Kasumi-1 (cell line): ENCODE measurements around the gene FAM222A.

Experiments
- DNase-seq, 2 experiments: peaks; one replicate each; lab custom pipeline; 2025; lab: John Stamatoyannopoulos, UW

FAM222A gene

GRCh38 chr12:109724321-109724892 is 10.8 kb downstream of the FAM222A start:
- no peak for DNase-seq

GRCh38 chr12:109725321-109726105 is 11.9 kb downstream of the FAM222A start:
- no peak for DNase-seq

GRCh38 chr12:109726106-109726497 is 12.5 kb downstream of the FAM222A start:
- DNase-seq, result no peak

DNA sequence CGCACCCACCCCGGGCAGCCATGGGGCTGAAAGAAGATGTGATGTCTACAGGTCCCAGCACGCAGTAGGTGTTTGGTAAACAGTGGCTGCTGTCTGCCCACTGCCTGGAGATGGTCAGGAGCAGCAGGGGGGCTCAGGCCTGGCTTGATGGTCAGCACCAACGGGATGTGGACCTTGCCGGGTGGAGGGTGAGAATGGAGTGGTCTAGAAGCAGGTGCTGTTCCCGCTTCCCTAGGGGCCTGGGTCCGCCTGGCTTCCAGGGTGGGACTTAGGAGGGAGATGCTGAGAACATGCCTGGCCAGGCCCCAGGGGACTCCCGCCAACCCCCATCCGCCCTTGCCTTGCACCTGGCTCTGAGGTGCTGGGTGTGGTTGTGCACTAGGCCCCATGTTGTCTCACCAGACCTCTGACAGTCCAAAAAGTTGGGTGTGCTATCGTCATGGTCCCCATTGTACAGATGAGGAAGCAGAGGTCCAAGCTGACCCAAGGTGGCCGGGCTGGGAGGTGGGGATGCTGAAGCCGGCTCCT is 12.9 kb downstream of the FAM222A start:
- no peak for DNase-seq

DNA sequence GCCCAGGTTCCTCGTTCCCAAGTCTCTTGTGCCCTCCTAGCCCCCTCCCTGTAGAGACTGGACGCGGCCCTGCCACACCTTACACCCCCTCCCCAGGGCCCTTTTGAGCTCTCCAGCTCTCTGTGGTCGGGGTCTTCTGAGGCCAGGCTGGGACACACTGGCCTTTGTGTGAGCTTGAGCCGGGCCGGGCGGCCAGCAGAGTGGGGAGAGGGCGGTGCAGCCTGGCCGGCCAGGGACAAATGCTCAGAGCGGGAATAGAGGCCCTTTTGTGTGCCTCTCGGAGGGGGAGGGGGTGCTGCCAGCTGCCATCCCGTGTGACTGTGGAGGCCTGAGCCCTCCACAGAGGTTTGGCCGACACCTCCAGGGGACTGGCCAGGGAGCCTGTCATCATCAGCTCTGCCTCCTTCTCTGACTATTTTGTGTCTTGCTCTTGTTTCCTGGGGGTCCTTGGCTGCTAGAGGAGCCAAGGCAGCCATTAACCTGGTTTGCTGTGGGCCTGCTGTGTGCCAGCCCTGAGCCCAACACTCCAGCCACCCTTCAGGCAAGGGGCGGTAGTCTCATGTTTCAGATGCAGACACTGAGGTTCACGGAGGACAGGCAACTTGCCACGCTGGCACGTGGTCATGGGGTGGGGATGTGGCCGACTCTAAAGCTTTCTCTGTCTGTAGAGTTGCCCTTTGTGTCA is 13.6 kb downstream of the FAM222A start:
- DNase-seq, result no peak

- DNase-seq, result no peak
Observed at GRCh38 chr12:109727746-109728726, 14.4 kb downstream of the FAM222A start.

- no peak for DNase-seq
Observed at GRCh38 chr12:109728921-109729320, 15.3 kb downstream of the FAM222A start.

GRCh38 chr12:109729371-109729781 is 15.8 kb downstream of the FAM222A start:
- no peak for DNase-seq

DNA sequence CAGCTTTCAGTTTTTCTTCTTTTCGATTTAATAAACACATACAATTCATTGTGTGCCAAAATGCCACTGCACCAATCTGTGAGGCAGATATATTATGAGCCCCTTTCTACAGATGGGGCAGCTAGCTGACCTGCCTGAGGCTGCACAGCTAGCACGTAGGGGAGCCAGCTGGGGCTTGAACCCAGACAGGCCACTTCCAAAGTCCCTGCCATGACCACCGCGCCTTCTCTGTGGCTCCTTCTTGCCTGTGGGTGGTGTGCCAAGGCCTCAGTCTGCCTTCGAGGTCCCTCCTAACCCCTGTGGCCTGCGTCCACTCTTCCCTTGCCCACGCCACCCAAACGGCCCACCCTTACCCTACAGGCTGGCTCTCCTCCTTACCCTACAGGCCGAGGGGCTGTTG is 16.2 kb downstream of the FAM222A start:
- DNase-seq, result no peak

DNA sequence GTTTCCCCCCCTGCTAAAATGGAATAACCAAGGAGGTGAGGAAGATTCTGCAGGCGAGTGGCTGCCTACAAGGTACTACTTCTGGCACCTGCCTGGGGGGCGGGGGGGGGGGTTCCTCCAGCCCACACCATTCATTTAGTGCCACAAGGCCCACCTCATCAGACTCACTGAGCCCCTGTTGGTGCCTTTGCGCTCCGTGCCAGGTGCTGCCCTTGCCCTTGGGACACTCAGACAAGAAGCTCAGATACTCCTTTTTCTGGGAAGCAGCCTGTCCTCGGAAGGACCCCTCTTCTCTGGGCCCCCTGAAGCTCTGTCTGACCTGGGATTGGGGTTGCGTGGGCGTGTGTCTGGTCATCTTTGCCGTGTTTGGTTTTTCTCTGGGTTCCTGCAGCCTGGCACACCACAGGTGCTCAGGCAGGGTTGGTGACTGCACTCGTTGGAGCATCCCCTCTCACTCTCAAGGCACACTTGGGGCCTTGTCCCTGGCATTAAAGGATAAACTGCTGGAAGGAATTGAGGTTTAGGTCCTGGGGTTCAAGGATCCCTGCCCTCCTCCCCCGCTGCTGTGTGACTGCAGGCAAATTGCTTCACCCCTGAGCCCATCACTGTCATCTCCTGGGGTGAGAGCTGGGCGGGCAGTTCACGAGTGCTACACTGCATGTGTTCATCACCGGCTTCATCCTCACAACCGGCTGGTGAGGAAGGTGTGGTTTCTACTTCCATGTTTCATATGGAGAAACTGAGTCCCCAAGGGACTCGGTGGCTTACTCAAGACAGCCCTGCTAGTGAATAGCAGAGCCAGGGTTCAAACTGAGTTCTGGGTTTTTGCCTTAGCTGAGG is 16.9 kb downstream of the FAM222A start:
- no peak for DNase-seq

DNA sequence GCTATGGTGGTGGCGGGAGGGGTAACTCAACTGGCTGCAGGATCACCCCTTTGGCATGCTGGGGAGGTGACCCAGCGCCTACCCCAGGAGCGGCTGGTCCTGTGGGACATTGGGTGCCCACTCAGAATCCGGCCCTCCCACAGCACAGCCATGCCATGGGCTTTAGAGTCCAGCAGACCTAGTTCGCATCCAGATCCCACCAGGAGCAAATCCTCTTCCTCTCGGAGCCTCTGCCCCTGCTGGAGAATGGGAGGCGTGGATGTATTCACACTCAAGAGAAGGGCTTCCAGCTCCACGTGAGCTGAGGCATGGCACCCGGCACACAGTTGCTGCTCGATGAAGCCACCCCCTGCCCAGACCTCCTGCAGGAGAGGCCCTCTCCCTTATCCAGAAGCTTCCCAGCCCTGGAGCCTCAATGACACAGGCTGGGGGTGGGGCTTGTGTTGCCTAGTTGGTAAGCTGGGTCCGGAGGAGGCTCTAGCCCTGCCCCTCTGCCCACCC is 17.7 kb downstream of the FAM222A start:
- DNase-seq, result no peak

DNA sequence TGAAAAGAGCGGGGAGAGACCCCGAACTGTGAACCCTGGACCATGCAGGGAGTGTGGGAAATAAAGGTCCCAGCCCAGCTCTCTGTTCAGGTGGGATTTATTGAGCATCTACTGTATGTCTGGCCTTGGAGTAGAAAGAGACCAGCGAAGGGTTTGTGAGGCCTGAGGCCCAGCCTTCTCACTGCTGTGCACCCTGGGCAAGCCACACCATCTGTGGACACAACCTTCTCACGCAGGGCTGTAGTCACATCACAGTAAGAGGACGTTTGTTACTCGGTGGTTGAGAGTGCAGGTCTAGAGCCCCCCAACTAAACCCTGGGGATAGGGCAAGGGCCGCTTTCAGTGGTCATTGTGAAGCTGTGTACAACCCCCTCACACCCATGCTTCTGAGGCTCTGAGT is 18.2 kb downstream of the FAM222A start:
- DNase-seq, result no peak

- no peak for DNase-seq
Observed at GRCh38 chr12:109732321-109733305, 19.0 kb downstream of the FAM222A start.

- DNase-seq, result no peak
Observed at GRCh38 chr12:109734219-109735000, 20.8 kb downstream of the FAM222A start.

DNA sequence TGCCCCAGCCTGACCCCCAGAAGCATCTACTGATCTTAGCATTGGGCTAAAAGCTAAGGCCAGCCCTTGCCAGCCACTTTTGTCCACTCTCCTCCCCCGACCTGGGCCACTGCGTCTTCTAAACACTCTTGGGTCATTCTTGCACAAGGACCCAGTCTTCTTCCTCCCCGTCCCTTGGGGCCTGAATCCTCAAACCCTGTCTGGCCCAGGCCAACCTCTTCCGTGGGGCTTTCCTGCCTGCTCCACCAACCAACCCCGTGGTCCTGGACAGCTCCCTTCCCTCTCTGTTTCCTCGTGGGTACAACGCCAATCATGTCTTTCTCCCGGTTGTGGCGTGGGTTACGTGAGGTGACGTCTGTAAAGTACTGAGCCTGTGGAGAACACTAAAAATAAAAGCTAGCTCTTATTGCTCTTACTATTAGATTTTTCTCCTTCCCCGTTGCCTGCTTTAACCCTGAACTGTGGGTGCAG is 21.5 kb downstream of the FAM222A start:
- DNase-seq, result no peak

DNA sequence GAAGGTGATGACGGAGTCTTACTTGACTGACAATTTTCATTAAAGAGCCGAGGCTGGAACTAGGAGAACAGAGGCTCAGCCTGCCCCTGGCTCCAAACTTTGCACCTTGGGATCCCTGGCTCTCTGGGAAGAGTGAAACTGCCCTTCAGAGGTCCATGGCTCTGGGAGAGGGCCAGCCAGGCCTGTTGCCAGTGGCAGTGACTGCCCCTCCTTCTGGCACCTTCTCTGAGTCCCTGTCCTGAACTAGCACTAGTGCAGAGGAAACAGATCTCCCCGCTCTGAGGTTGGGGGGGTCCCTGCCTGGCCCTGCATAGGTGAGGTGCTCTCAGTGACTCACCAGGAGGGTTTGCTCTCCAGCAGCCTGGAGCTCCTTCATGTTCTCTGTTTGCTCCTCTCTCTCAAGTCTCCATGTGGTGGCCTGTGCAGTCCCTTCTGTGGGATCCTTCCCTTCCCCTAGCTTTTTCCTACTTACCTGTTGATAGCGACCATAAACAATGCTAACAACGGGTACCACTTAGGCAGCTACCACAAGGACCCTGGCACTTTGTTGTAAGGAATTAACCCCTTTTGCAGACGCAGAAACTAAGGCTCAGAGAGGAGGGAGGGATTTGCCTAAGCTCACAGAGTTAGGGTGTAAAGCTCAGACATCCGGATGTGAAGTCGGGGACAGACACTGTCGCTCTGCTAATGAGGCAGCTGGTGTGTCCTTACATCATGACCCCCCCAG is 22.4 kb downstream of the FAM222A start:
- no peak for DNase-seq

GRCh38 chr12:109736552-109737108 is 23.0 kb downstream of the FAM222A start:
- DNase-seq, result no peak
